WI38 (cell line): ENCODE measurements around the gene NMU.
"Not testable (repeated sequence)": the region's sequence is repeated elsewhere in the genome, so short reads cannot be mapped to it uniquely, and the experiment has no call there.

Experiments used
- H3K4me3 ChIP-seq: 2 replicates; pipeline ENCODE4 v1.5.1; 2011; ENCODE audit warnings: low read depth, mild to moderate bottlenecking, control low read depth, low read length
- TF ChIP-seq, protein P1 (sequence below): IDR thresholded peaks from 2 replicates; pipeline ENCODE4 v1.5.1; 2012; ENCODE audit warnings: low read depth, mild to moderate bottlenecking, control low read depth, low read length

NMU gene

DNA sequence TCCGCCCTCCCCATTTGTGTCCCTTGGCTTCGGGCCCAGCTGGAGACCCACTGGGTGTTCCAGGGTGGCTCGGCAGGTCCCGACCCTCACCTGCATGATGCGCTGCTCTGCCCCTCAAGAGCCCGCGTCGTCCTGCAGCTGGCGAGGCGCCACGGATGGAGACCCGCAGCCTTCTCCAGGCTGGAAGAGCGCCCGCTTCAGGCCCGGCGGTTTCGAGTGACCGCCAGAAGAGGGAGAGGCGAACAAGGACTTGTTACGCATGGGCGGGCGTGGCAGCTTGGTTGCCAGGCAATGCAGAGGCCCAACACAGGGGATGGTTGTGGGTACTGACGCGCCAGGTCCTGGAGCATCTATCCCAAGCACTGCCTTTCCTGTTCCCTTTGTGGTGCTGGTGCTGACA is 44.1 kb downstream of the NMU start, which contains the start of gene PDCL2:
PDCL2 (minus strand) TSS at position 232 of the 400 bp plus-strand sequence; CDS start at position 96, 136 bp downstream.
- TF ChIP-seq, protein P1, sequence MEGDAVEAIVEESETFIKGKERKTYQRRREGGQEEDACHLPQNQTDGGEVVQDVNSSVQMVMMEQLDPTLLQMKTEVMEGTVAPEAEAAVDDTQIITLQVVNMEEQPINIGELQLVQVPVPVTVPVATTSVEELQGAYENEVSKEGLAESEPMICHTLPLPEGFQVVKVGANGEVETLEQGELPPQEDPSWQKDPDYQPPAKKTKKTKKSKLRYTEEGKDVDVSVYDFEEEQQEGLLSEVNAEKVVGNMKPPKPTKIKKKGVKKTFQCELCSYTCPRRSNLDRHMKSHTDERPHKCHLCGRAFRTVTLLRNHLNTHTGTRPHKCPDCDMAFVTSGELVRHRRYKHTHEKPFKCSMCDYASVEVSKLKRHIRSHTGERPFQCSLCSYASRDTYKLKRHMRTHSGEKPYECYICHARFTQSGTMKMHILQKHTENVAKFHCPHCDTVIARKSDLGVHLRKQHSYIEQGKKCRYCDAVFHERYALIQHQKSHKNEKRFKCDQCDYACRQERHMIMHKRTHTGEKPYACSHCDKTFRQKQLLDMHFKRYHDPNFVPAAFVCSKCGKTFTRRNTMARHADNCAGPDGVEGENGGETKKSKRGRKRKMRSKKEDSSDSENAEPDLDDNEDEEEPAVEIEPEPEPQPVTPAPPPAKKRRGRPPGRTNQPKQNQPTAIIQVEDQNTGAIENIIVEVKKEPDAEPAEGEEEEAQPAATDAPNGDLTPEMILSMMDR, result no peak
- no peak within 1 kb of the TSS for H3K4me3 ChIP-seq

DNA sequence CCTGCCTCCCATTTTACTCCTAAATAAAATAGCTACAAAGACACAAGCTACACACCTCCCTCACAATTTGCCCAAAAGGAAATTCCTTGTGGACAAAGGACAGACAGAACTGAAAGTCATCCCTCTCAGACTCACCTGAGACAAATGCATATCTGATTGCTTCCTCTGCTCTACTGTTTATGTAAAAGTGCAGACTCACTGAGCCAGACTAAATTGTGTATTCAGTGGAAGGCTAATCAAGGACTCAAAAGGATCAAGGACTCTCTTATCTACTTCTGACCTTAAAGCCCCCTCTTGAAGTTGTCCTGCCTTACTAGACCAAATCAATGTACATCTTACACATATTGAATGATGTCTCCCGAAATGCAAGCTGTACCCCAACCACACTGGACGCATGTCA is 47.9 kb downstream of the NMU start:
- no peak overlapping the region for H3K4me3 ChIP-seq
- TF ChIP-seq, protein P1, result no peak

DNA sequence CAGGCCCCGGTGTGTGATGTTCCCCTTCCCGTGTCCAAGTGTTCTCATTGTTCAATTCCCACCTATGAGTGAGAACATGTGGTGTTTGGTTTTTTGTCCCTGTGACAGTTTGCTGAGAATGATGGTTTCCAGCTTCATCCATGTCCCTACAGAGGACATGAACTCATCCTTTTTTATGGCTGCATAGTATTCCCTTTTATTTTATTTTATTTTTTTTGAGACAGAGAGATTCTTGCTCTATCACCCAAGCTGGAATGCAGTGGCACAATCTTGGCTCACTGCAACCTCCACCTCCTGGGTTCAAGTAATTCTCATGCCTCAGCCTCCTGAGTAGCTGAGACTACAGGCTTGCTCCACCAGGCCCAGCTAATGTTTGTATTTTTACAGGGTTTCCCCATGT is 53.3 kb downstream of the NMU start:
- H3K4me3 ChIP-seq, result not testable (repeated sequence)

DNA sequence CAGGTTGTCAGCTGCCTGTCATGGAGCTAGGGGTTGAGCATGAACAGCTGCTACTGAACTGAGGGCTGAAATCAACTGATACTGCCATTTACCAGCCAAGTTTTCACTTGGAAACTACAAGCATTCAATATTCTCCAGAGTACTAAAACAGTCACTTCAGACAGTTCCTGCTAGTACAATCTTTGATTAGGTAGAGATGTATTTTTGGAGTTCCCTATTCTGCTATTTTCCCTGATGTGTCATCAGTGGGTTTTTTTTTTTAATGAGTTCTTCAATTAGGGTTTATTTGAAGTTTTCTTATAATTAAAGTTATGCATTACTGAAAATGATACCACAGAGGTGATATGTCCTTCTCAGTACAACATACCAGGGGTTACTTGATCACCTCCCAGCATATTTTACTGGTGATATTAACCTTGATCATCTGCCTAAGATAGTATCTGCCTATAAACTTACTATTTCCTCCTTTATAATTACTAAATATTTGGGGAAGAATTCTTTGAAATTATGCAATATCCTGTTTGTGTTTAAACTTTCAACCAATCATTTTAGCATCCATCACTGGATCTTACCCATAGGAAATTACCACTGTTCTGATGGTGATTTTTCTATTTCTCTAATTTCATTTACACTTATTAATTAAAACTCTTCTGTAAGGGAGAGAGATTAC is 57.6 kb downstream of the NMU start:
- H3K4me3 ChIP-seq, result no peak overlapping the region
- TF ChIP-seq, protein P1, result no peak

DNA sequence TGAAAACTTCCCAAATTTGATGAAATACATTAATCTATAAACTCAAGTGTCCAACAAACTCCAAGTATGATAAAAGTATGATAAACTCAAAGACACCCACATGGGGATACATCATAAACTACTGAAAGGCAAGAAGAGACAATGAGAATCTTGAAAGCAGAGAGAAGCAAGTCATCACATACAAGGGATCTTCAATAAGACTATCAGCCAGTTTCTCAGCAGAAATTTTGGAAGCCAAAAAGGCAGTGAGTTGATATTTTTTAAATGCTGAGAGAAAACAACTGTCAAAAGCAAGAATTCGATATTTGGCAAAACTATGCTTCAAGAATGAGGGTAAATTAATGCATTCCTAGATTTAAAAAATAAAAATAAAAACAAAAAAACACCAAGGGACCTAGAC is 60.6 kb downstream of the NMU start:
- TF ChIP-seq, protein P1, result no peak
- no peak overlapping the region for H3K4me3 ChIP-seq

DNA sequence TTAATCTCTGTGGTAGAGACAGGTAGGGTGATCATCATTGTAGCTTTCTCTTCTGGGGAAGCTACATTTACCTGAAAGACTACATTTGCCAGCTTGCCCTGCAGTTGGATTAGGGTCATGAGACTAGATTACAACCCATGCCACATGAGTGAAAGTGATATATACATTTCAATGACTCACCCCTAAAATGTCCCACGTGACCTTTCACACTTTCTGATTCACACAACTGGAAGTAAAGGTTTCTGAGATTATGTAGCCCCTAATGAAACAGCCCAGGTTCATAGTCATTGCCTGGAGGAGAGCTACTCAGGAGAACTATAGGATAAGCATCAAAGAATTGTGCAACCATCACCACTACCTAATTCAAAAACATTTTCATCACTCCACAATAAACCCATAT is 61.8 kb downstream of the NMU start:
- TF ChIP-seq, protein P1, result no peak
- H3K4me3 ChIP-seq, result no peak overlapping the region

DNA sequence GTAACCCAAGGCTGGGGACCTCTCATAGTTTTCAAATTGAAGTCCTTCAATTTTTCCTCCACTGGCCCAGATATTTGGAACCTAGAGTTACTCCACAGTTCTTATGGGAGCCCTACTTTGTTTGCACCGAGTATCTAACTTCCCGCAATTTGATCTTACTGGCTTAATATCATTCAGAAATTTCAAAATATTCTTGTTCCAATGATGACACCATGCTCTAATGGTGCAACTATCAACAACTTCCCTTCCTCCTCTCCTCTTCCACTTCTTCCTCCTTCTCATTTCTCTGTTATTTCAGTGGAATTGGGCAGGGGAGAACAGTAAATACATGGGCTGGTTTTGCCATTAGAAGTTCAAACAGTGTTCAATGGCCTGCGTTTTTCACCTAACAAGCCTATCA is 64.3 kb downstream of the NMU start:
- TF ChIP-seq, protein P1, result no peak
- H3K4me3 ChIP-seq, result no peak overlapping the region
